ENCODE results near the gene KIR3DL2. TPM values are rescaled to one million over a fixed set of nuclear protein-coding genes. Genes with fewer than 3 reads are reported as not detected.
"Not testable (repeated sequence)": the region's sequence is repeated elsewhere in the genome, so short reads cannot be mapped to it uniquely, and the experiment has no call there.

The KIR3DL2 gene
- not detected for polyA plus RNA-seq (2012; ENCODE audit: insufficient read depth, insufficient read length, low read depth)

- H3K4me1 ChIP-seq; H3K9me3 ChIP-seq; DNase-seq; H3K27me3 ChIP-seq; H3K36me3 ChIP-seq; H3K4me3 ChIP-seq (ENCODE audit: low read depth, low read length): not testable (repeated sequence)
These were observed at the start of gene KIR3DL2 for GRCh38 chr19:54850061-54850640. TSS of gene KIR3DL2 (plus strand) at chr19:54850443. CDS start at chr19:54850476, 33 bp downstream.

DNA sequence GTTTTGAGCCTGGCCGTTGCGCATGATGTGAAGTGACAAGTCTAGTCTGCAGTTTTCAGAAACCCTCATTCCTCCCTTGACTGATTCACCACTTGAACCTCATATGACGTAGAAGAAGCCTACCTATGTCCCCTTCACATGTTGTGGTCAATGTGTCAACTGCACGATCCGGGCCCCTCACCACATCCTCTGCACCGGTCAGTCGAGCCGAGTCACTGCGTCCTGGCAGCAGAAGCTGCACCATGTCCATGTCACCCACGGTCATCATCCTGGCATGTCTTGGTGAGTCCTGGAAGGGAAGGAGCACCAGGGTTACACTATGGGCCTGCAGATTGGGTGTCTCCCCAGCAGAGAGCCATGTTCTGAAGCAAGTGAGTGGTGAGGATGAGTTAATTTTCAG lies 46.8 kb upstream of the KIR3DL2 start, which contains the start of gene KIR2DL4:
Gene KIR2DL4 (plus strand): TSS at position 201 of the 400 bp plus-strand sequence. CDS start 42 bp downstream, at position 243.
- TF ChIP-seq, protein P1, sequence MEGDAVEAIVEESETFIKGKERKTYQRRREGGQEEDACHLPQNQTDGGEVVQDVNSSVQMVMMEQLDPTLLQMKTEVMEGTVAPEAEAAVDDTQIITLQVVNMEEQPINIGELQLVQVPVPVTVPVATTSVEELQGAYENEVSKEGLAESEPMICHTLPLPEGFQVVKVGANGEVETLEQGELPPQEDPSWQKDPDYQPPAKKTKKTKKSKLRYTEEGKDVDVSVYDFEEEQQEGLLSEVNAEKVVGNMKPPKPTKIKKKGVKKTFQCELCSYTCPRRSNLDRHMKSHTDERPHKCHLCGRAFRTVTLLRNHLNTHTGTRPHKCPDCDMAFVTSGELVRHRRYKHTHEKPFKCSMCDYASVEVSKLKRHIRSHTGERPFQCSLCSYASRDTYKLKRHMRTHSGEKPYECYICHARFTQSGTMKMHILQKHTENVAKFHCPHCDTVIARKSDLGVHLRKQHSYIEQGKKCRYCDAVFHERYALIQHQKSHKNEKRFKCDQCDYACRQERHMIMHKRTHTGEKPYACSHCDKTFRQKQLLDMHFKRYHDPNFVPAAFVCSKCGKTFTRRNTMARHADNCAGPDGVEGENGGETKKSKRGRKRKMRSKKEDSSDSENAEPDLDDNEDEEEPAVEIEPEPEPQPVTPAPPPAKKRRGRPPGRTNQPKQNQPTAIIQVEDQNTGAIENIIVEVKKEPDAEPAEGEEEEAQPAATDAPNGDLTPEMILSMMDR (IDR thresholded peaks at IDR 0.05; ENCODE audit: low read depth, low read length), result no peak
- H3K4me3 ChIP-seq (ENCODE audit: low read depth, low read length), result no peak within 1 kb of the TSS
- no peaks in the 10 kb centered on the region for H3K36me3 ChIP-seq
- H3K4me1 ChIP-seq, result no peaks in the 10 kb centered on the region
- peaks cover 10% of the 10 kb centered on the region; the same call in 1 of the 2 replicates for H3K27me3 ChIP-seq
- no peaks in the 10 kb centered on the region for H3K9me3 ChIP-seq
- DNase-seq, result no peak

GRCh38 chr19:54804101-54804500 lies 46.1 kb upstream of the KIR3DL2 start:
- Histone ChIP-seq H3K27me3 (peaks cover 4% of the 10 kb centered on the region; the same call in 1 of the 2 replicates), H3K36me3 (no peaks in the 10 kb centered on the region), H3K4me3 (ENCODE audit: low read depth, low read length) (no peak overlapping the region), H3K9me3 (no peaks in the 10 kb centered on the region), H3K4me1 (no peaks in the 10 kb centered on the region)
- TF ChIP-seq, protein P1 (IDR thresholded peaks at IDR 0.05; ENCODE audit: low read depth, low read length), result no peak
- no peak for DNase-seq

GRCh38 chr19:54804571-54804970 lies 45.7 kb upstream of the KIR3DL2 start:
- Histone ChIP-seq H3K36me3 (no peaks in the 10 kb centered on the region), H3K4me3 (ENCODE audit: low read depth, low read length) (no peak overlapping the region), H3K27me3 (no peaks in the 10 kb centered on the region), H3K4me1 (no peaks in the 10 kb centered on the region), H3K9me3 (no peaks in the 10 kb centered on the region)
- DNase-seq, result no peak
- TF ChIP-seq, protein P1 (IDR thresholded peaks at IDR 0.05; ENCODE audit: low read depth, low read length), result no peak

DNA sequence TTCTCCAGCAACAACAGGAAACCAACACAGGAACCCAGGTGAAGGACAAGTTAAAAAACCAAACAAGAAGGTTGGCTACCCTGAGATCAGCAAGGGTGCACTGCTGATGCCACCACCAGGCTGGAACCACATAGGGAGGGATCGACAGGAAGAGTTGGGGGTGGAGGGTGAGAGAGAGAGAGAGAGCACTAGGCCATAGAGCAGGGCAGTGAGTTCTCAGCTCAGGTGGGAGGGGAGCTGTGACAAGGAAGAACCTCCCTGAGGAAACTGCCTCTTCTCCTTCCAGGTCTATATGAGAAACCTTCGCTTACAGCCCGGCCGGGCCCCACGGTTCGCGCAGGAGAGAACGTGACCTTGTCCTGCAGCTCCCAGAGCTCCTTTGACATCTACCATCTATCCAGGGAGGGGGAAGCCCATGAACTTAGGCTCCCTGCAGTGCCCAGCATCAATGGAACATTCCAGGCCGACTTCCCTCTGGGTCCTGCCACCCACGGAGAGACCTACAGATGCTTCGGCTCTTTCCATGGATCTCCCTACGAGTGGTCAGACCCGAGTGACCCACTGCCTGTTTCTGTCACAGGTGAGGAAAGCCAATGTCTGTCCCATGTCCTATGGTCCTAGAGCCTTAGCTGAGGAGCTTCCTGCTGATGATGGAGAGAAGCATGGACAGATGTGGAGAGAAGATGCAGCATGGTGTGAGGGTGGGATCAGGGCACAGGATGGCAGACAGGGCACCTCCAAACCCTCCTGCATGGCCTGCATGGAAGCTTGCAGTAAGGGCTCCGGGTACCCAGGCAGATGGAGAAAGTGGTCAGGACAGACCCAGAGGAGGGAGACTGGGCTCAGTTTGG lies 44.4 kb upstream of the KIR3DL2 start:
- Histone ChIP-seq H3K4me3 (ENCODE audit: low read depth, low read length) (no peak overlapping the region), H3K27me3 (0 out of 2 replicates have a peak, but pooled peaks cover 5% of the 10 kb centered on the region), H3K4me1 (no peaks in the 10 kb centered on the region), H3K36me3 (no peaks in the 10 kb centered on the region), H3K9me3 (no peaks in the 10 kb centered on the region)
- no peak for DNase-seq
- TF ChIP-seq, protein P1 (IDR thresholded peaks at IDR 0.05; ENCODE audit: low read depth, low read length), result no peak

GRCh38 chr19:54806516-54806838 lies 43.8 kb upstream of the KIR3DL2 start:
- Histone ChIP-seq H3K4me1 (no peaks in the 10 kb centered on the region), H3K36me3 (no peaks in the 10 kb centered on the region), H3K9me3 (no peaks in the 10 kb centered on the region), H3K4me3 (ENCODE audit: low read depth, low read length) (no peak overlapping the region), H3K27me3 (0 out of 2 replicates have a peak, but pooled peaks cover 5% of the 10 kb centered on the region)
- DNase-seq, result no peak
- TF ChIP-seq, protein P1 (IDR thresholded peaks at IDR 0.05; ENCODE audit: low read depth, low read length), result no peak

GRCh38 chr19:54814571-54814970 lies 35.7 kb upstream of the KIR3DL2 start:
- not testable (repeated sequence) for H3K9me3 ChIP-seq; DNase-seq; H3K4me3 ChIP-seq (ENCODE audit: low read depth, low read length); H3K36me3 ChIP-seq; H3K27me3 ChIP-seq; H3K4me1 ChIP-seq

- H3K4me1 ChIP-seq; H3K4me3 ChIP-seq (ENCODE audit: low read depth, low read length); H3K27me3 ChIP-seq; H3K9me3 ChIP-seq; DNase-seq; H3K36me3 ChIP-seq: not testable (repeated sequence)
These were observed 34.0 kb upstream of the KIR3DL2 start, which contains the start of gene KIR3DL1 for GRCh38 chr19:54816251-54816650. TSS of gene KIR3DL1 (plus strand) at chr19:54816468.

Data from BE2C (cell line).